GM23338 (cell line): ENCODE data around the gene LRRC2.

Source experiments
- CTCF ChIP-seq, 2 experiments: fragments of 200-600 bp in 1 of 2; sonication (generic) in 1 of 2; conservative IDR thresholded peaks; 2 replicates each; pipeline versions ENCODE4 v1.5.1 to v1.6.1; 2016 to 2017; ENCODE audit warnings: antibody characterized with exemption in 2 of 2, low read depth in 2 of 2, mild to moderate bottlenecking in 2 of 2, moderate library complexity in 1 of 2
- ETS1 ChIP-seq: IDR thresholded peaks from 2 replicates; pipeline ENCODE4 v1.6.1; 2016; ENCODE audit warnings: antibody characterized with exemption
- EZH2 ChIP-seq: fragments of 200-600 bp; sonication (generic); IDR thresholded peaks from one replicate; pipeline ENCODE4 v1.8.0; 2017; ENCODE audit warnings: antibody characterized with exemption, mild to moderate bottlenecking, low read depth; ENCODE audit not compliant: unreplicated experiment
- EZH2phosphoT487 ChIP-seq: fragments of 200-600 bp; sonication (generic); IDR thresholded peaks from one replicate; pipeline ENCODE4 v1.8.1; 2018; ENCODE audit warnings: antibody characterized with exemption; ENCODE audit not compliant: unreplicated experiment
- JUNB ChIP-seq: IDR thresholded peaks from one replicate; pipeline ENCODE4 v1.6.1; 2016; ENCODE audit warnings: antibody characterized with exemption; ENCODE audit not compliant: unreplicated experiment
- POLR2AphosphoS5 ChIP-seq: IDR thresholded peaks from 2 replicates; pipeline ENCODE4 v1.6.1; 2016; ENCODE audit warnings: antibody characterized with exemption, low read depth
- REST ChIP-seq: IDR thresholded peaks from one replicate; pipeline ENCODE4 v1.6.1; 2018; ENCODE audit warnings: antibody characterized with exemption; ENCODE audit not compliant: unreplicated experiment
- ZNF331 ChIP-seq: fragments of 250-450 bp; sonication (Bioruptor Pico); IDR thresholded peaks from 2 replicates; pipeline ENCODE4 v1.5.0; 2020; ENCODE audit warnings: low read depth, mild to moderate bottlenecking, moderate library complexity

GRCh38 chr3:46574243-46574646 lies 8.1 kb upstream of the LRRC2 start:
- no peak for TF ChIP-seq EZH2
- no peak for TF ChIP-seq CTCF (conservative IDR thresholded peaks at IDR 0.05; ENCODE audit: low read depth in 2 of 2)
- no peak for TF ChIP-seq ETS1
- TF ChIP-seq POLR2AphosphoS5: peak; percentile 40; the same call in 1 of the 2 replicates
- TF ChIP-seq REST: no peak
- TF ChIP-seq EZH2phosphoT487: no peak
- no peak for TF ChIP-seq ZNF331
- TF ChIP-seq JUNB: no peak
